Activated CD4-positive, alpha-beta T cell treated with anti-CD3 and anti-CD28 coated beads, Interleukin-2, amount 50 U/mL, for 48 hours (primary cell): ENCODE measurements around the gene ZNF839.
"Not testable (repeated sequence)": the region's sequence is repeated elsewhere in the genome, so short reads cannot be mapped to it uniquely, and the experiment has no call there.

Experiments
- DNase-seq, 2 experiments: peaks; one replicate each; pipeline ENCODE4 v3.0.0-alpha.2; 2020

The ZNF839 gene

DNA sequence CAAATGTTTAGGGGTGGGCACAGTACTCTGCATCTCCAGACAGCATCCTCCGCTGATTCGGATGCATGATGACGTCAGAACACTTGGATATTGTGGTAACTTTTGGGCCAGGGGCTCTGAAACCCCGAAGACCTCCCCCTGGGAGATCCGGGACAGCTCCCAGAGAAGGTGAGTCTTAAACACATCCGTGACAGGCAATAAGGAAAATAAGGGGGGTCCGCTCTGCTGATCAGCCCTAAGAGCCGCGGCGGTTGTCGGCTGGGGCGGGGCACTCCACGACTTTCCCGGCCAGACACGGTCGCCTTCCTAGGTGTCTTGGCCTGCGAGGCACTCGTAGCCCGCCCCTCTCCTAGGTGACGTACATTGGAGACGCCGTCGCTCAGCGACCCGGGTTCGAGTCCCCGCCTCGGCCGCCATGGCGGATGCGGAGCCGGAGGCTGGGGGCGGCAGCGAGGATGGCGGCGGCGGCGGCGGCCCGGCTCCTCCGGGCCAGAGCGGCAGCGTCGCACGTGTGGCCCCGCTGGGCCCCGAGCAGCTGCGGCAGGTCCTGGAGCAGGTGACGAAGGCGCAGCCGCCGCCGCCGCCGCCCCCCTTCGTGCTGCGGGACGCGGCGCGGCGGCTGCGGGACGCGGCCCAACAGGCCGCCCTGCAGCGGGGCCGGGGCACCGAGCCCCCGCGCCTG lies at the start of gene ZNF839:
TSS of gene ZNF839 (plus strand) at position 396 of the 682 bp plus-strand sequence. CDS start at position 416, 20 bp downstream.
- peak; percentile 97 for DNase-seq

DNA sequence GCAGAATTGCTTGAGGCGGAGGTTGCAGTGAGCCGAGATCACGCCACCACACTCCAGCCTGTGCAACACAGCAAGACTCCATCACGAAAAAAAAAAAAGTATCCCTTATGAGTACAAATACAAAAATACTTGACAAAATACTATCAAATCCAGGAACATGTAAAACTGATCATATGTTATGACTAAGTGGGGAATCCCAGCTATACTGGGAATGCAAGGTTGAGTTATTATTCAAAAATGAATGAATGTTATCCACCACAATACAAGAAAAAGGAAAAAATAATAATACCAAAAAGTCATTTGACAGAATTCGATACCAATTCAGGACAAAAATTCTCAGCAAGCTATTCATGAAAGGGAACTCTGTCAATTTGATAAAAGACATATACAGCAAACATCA lies 47.2 kb upstream of the ZNF839 start:
- no peak for DNase-seq

GRCh38 chr14:102275866-102276265 lies 43.7 kb upstream of the ZNF839 start:
- DNase-seq, result no peak

- DNase-seq, result no peak
Measured at GRCh38 chr14:102277874-102278630, 41.5 kb upstream of the ZNF839 start.

DNA sequence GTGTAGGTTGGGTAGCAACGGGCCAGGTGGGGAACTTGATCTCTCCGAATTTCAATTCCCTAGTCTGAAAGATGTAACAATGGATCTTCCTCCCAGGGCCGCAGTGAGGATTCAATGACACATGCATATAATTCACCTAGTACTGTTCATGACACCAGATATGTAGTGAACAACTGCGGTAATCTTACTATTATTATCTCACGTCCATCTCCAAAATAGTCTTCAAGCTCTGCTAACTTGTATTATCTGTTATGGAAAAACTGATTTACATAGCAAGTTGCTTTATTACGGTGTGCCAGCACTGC lies 41.0 kb upstream of the ZNF839 start:
- no peak for DNase-seq

- no peak for DNase-seq
Measured at GRCh38 chr14:102279282-102279681, 40.3 kb upstream of the ZNF839 start.

- DNase-seq, result peak; percentile 8 to 32
Measured at GRCh38 chr14:102279688-102280348, 39.7 kb upstream of the ZNF839 start.

DNA sequence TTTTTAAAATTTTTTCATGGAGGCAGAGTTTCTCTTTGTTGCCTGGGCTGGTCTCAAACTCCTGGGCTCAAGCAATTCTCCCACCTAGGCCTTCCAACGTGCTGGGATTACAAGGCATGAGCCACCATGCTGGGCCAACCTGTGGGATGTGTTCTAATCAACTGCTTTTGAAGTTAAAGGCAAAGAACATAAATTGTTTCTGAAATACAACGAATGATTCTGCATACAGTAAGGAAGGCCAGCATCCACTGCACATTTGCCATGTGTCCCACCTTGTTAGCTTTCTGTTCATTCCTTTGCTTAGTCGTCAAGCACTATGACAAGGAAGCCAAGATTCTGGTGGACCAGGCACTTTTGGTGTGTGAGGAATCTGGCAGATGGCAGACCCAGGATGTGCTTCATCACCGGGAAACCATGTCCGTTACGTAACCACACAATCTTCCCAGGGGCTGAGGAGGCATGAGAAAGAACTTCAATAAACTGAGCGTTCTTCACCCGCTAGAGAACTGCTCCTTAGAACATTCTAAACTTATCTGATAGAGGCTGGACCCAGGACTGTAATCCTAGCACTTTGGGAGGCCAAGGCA lies 39.1 kb upstream of the ZNF839 start:
- no peak for DNase-seq

GRCh38 chr14:102282751-102283465 lies 36.6 kb upstream of the ZNF839 start:
- no peak for DNase-seq

DNA sequence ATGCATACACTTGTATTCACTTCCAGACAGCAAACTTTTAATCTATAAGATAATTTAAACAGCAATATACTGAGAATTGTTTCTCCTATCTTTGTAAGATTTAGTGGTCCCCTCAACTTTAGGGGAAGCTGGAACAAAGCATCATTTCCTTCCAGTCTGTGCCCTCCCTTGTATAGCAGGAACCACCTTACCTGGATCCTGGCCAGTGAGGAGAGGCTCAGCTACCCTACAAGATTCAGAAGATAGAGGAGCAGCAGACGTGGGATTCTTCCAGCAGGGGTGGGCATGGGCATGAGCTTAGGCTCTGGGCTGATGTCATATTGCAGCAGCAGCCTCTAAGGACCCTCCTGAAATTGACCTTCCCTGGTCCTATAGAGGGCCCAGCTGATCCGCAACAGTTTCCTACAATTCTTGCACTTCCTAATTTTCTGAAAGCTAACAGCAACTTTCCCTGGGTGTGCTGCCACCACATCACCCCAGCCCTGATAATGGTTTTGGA lies 35.9 kb upstream of the ZNF839 start:
- DNase-seq, result no peak

GRCh38 chr14:102285106-102285505 lies 34.4 kb upstream of the ZNF839 start:
- DNase-seq, result no peak

DNA sequence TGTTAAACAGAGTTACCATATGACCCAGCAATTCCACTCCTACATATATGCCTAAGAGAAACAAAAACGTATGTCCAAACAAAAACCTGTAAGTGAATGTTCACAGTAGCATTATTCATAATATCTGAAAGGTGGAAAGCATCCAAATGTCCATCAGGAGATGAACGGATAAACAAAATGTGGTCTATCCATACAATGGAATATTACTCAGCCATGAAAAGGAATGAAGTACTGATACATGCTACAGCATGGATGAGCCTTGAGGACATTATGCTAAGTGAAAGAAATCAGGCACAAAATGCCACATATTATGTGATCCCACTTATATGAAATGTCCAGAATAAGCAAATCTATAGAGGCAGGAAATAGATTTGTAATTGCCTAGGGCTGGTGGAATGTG lies 31.4 kb upstream of the ZNF839 start:
- DNase-seq, result no peak

- no peak for DNase-seq
Measured at GRCh38 chr14:102292441-102292840, 27.1 kb upstream of the ZNF839 start.

- no peak for DNase-seq
Measured at GRCh38 chr14:102293781-102294180, 25.8 kb upstream of the ZNF839 start.

- DNase-seq, result no peak
Measured at GRCh38 chr14:102295270-102295669, 24.3 kb upstream of the ZNF839 start.

- no peak for DNase-seq
Measured at GRCh38 chr14:102297436-102298170, 21.9 kb upstream of the ZNF839 start.

GRCh38 chr14:102298303-102299070 lies 21.1 kb upstream of the ZNF839 start:
- DNase-seq, result not testable (repeated sequence)

DNA sequence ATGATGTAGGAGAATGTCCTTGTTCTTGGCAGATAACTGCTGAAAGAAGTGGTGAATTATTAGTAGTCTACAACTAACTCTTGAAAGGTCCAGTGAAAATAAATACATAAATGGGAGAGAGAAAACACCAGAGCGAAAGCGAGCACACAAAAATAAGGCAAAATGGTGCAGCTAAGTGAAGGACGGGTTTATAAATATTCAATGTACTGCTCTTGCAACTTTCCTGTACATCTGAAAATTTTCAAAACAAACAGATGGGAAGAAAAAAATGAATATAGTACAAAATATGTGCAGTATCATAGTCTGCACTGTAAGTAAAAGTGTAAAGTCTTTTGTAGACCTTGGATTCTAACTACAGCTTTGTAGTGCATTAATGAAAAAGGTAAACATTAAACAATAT lies 15.9 kb upstream of the ZNF839 start:
- DNase-seq, result no peak

DNA sequence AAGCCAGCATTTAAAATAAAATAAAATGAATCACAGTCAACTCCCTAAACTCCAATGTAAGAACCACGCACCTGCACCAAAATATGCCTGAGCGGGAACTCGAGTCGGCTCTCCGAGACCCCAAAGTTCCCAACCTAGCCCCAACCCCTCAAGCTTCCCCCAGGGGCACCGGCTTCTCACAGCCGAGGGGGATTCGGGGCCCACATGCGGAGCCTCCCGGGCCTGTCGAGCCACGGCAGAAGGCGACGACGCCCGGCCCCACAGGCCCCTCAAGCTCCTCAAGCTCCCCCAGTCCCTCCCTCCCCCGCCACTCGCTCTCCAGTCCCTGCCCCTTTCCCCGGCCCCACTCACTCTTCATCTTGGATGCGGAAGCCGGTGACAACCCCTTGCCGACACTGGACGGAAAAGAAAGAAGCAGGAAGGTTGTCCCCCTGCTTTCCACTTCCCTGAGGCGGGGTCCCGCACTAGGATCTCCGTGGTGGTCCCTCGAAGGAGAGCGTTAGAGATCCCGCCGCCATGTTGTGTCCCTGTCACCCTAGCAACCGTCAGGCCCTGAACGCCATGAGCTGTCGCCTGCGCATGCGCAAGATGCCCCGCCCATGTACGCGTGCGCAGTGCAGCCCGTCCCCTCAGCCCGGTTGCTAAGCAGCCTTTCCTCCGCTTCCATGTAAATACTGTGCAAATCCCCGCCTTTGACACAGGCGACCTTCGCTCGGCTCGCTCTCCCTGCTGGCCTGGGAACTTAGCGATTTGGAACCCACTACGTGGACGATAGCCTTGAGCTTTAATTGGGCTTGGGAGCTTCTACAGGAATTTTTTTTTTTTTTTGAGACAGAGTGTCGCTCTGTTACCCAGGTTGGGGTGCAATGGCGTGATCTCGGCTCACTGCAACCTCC lies 14.7 kb upstream of the ZNF839 start, which contains the start of gene MOK:
TSS of gene MOK (minus strand) at position 554 of the 896 bp plus-strand sequence. CDS start at position 358, 196 bp downstream.
- peak; percentile 95 to 96 for DNase-seq
